HG03558 (cell line): ENCODE results near the gene GHRHR.
A peak's percentile ranks its signal among the peaks of the same experiment; 100 is the strongest.

Experiments used
- ATAC-seq: cut with Tn5 transposase; IDR thresholded peaks from one replicate; pipeline ENCODE4 v1.9.1; 2021; ENCODE audit warnings: moderate number of reproducible peaks; ENCODE audit not compliant: unreplicated experiment; ENCODE audit errors: extremely low read depth

Gene GHRHR

DNA sequence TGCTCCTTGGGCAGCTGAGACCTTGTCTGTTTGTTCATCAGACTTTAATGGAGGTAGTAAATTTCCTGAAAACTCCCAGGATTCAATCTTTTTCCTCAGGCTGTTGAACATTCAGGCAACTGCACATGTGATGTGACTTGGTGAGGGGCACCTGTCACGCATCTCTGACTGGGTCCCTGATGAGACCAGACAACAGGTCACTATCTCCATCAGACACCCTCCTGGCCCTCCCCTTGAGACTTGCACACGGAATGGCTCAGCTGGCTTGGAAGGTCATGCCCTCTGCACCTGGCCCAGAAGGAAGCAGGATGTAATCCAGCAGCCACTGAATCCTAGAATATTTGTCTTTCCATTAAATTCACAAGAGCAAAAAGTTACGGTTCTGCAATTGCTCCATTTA lies 36.2 kb upstream of the GHRHR start:
- no peak for ATAC-seq

DNA sequence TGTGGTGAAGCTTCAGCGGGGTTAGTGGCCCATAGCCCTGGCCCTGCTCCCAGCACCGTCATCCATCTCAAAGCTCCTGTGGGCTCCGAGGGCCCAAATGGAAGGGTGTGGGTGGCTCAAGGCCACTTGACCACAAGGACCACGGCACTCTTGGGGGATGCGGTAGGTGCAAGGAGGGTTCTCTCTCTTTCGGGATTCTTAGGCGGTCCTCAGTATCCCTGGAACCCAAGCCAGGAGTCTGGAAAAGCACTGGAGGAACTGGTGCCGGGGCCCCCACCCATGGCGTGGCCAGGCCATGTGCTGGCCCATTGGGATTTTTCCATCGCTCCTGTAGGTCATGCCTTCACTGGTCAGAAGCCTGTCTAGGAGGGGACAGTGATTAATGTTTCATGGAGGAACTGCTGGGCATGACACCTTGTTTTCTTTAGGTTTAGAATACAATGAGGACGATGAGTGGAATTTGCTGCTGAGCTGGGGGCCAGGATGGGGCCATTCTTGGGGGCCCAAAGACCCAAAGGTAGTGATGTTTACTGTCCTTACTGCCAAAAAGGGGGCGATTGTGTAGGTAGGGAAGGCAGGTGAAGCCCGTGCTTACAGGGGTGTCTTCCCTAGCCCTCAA lies 35.4 kb upstream of the GHRHR start:
- ATAC-seq = no peak

DNA sequence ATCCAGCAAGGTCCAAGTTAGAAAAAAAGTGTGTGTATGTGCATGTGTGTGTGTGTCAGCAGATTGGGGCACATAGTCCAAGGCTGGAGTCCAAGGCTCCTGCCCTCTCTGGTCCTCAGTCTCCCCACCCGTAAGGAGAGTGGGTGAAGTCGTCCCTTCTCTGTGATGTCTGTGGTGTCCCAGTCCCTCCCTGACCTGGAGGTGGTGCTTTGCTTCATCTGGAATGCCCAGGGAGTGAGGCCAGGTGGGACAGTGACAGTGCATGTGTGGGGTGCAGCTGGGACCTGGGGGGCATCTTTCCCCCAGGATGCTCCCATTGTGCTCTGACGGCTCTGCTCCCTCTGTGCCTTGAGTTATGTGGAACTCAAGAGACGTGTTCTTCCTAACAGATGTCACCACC lies 34.1 kb upstream of the GHRHR start:
- ATAC-seq = no peak

DNA sequence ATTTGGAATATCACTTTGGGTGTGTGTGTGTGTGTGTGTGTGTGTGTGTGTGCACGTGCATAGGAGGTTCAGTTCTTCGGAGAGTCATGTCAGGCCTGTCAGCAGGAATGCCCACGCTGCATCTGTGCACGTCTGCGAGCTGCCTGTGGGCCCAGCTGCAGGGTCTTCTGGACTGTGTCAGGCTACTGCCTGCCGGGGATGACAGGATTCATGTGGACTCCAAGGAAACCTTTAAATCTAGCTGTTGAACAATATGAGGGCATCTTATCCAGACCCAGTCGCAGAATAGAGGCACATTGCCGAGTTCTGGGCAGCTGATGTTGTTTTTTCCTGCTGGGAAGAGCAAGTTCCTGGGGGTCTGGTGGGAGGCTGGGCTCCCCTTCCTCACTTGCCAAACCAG lies 33.1 kb upstream of the GHRHR start:
- ATAC-seq = no peak

DNA sequence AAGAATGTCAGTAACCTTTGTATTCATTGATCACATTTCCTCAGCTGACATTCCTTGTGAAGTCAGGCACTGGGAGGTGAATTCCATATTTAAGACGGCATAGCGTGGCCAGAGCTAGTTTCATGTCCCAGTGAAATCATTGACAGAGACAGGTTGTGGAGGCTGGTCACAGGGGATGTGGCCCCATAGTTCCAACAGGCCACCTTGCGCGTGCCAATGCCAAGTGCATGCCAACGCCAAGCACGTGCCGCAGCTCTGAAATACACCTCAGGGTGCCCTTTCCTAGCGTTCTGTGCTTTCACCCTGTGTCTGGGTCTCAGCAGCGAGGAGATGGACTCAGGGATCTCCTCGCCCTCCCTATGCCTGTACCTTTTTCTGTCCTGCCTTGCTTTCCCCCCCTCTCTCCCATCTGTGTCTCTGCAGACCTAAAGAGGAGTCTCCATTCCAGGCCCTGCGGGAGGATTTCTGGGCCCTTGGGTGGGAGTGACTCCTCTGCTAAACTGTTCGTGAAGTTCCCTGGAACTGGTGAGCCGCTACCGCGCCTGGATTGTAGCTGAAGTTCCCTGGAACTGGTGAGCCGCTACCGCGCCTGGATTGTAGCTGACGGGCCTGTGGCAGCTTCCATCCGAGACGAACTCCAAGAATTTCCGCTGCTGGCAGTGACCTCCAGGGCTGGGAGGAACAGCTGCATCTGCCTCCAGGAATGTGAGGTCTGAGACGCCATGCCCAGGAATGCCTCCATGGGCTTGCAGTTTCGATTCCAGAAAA lies 32.4 kb upstream of the GHRHR start:
- ATAC-seq = no peak

DNA sequence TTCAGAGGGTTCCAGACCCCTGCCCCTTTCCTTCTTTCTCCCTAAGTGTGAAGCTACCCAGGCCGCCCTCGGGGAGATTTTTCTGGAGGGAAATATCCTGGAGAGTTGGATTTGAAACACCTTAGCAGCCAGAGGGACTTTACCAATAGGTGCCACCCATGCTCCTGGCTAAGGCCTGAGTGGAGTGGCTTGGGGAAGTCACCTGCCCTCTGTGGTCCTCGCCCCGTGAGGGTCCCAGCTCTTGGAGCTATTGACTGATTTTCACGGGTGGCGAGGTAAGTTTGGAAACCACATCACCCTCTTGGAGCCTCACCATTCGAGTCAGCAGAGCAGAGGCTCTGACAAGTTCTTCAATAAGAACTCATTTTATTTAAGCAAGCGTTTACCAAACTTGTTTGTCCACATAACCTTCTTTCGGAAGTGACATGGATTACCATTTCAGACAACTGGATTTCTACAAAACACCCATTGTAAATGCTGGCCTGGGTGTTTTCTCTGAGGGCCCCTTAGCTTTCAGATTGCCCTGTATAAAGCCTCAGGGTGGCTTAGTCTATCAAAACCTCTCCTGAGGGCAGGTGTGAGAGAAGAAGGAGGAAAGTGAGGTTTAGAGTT lies 31.7 kb upstream of the GHRHR start:
- ATAC-seq = no peak

DNA sequence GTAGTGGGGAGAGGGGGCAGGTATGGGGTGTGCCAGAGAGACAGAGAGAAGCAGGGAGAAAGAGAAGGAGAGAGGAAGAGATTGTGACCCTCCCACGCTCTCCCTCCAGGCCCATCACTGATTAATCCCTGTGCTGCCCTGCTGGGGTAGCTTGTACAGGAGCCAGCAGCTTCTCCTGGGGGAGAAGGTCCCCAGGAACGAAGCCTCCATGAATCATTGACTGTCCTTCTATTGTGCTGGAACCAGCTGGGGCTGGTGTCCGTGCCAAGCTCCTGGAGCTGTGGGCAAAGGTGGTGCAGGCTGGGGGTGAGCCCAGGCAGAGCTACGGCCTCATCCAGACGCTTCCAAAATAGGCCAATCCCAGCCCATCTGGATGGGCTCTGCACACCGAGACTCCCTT lies 31.2 kb upstream of the GHRHR start:
- no peak for ATAC-seq

DNA sequence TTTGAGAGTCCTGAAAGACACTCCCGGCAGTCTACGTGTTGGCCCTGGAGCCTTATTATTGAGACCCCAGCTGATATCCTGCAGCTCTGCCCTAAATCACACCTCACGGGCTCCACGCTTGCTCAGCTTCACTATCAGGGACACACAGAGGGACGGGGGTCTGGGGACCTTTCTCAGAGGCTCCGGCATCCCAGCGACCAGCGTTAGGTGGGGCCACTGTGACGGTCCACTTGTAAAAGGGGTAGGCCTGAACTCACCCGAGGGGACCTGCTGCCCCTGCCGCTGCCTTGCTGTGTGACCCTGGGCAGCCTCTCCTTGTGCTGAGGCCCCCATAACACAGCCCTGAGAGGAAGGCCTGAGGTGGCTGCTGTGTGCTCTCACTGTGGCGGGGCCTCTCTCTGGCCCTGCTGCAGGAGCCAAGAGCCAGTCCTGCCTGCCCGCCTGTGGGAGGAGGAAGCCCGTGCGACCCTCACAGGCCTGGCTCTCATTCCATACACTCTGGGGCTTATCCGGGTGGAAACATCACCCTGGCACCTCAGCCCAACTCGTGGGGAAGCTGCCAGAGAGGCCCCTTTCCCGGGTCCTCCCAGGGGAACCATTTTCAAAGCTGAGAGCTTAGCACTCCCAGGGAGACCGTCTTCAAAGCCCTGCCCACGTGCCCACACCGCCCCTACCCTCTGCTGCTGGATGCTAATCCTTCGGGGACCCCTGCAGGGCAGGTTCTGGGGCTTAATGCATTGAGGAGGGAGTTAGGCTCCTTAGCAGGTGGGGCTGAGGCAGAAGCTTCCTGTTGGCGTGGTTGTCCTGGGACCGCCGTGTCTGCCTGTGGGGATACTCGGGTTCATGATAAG lies 30.4 kb upstream of the GHRHR start:
- ATAC-seq = no peak

DNA sequence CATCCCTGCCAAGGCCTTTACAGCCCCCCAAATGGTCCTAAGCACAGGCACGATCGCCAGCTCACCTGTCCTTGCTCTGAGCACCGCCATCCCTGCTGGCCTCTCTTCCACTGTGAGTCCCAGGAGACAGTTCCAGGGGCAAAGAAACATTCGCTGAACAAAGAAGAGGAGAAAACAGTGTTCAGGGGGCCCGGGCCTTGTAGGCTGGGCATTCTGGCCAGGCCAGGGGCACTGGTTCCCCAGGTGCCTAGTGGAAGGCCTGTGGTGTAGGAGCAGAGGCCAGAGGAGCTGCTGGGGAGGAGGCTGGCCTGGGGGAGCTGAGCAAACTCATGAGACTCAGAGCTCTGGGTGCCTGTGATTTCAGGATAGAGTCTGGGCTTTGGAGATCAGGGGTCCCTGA lies 29.5 kb upstream of the GHRHR start:
- ATAC-seq = no peak

DNA sequence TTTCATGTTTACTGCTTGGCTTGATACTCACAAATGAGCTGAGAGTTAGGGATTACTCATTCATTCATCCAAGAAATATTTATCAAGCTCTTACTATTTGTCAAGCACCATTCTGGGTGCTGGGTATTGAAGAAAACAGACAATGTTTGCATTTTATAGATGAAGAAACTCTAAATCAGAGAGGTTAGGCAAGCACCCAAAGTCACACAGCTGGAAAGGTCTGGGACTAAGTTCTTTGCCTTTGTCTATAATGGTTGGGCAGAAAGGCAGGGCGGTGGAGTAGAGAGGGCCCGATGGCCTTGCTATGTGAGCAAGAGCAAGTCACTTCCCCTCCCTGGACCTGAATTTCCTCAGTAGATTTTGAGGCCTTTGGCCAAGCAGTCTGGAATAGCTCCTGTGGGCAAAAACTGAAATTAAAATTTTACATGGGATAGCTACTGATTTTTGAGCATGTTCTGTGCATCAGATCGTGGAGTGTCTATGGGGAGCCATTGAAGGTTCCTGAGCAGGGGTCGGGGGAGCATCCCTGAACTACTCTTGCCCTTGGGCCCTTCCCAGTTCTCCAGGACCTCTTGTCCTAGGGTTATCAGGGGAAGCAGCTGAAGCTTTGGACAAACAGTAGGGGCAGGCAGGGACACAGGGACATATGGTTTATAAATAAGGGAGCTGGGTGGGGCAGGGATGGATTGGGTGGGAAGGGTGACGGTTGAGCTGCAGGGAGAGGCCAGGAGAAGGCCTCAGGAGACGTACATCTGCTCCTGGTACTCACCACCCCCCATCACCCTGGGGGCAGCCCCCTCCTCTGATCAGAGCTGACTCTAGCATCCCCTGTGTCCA lies 28.8 kb upstream of the GHRHR start:
- ATAC-seq = no peak

DNA sequence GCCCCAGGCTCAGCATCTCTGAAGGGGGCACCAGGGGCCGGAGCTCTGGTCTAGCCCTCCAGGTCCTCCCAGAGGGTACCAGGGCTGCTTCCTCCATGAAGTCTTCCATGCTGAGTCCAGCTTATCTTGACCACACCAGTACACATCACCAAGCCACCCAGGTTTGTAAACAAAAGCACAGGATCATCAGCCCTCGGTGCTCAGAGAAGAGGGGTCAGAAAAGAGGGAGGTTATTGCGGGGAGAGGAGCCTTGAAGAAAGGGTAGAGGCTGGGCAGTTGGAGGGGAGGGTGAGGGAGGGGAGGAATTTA lies 28.2 kb upstream of the GHRHR start:
- no peak for ATAC-seq

DNA sequence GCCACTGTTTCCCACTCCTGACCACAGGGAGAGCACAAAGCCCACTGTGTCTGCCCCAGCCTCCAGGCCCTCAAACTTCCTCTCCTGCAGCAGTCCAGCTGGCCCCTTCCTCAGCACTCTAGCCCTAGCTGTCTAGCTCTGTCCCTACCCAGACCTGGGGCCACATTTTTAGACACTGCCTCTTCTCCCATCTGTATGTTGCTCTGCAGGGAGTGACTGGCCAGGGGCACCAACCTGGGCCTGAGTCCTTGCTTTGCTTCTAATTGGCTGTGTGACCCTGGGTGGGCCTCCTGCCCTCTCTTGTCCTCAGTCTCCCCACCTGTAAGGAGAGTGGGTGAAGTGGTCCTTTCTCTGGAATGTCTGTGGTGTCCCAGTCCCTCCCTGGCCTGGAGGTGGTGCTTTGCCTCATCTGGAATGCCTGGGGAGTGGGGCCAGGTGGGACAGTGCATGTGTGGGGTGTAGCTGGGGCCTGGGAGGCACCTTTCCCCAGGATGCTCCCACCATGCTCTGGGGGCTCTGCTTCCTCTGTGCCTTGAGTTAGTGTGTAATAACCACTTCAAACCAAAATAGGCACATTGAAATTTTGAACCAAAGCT lies 27.0 kb upstream of the GHRHR start:
- ATAC-seq = no peak

DNA sequence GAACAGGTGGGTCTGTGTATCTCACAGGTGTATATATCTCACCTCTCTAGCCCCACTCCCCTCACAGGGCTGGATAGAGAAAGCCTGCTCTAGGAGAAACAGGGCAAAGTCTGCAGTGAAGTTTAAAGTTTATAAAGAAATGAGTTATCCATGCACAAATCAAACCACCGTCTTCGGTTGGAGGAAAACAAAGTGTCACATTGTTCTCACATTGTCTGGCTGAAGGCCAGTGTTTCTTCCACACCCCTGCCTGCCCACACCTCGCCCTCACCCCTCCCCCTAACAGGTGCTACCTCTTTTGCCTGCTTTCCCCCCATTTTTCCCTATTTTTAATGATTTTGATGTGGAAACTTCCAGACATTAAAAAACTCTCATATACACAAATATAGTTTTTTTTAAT lies 26.3 kb upstream of the GHRHR start:
- no peak for ATAC-seq

DNA sequence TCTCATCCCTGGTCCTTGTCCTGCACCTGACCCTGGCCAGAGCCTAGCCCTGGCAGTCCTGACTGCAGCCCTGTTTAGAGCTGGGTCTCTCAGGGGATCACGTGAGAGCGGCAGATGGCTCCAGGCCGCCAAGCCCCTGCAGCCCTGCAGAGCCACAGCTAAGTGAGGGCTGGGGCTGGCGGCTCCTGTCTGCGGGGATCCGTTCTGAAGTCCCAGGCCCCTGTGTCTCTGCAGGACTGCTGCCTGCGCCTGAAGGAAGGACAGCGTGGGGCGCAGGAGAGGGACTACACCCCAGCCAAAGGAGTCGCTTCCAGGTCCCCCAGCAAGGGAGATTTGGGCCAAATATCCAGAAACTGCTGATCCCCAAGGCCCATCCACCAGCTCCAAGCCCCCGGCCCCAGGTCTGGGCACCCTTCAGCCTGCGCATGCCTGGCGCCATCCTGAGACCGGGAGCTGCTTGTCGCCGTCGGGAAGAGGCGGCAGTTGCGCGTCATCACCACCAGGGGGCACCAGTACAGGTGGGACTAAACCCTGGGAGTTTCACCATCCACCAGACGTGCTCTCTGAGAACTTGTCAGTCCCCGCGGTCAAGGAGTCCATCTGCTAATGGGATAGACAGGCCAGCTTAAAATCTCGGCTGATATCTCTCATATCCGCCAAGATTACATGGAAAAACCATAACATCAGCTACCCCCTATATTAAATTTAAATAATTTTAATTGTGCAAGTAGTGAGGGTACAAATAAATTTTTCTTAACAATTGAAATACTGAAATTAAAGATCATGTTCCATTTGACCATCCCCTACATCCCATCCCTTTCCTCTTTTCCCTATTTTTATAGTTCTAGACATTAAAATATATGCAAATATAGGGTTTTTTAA lies 25.1 kb upstream of the GHRHR start:
- peak; percentile 65 for ATAC-seq

DNA sequence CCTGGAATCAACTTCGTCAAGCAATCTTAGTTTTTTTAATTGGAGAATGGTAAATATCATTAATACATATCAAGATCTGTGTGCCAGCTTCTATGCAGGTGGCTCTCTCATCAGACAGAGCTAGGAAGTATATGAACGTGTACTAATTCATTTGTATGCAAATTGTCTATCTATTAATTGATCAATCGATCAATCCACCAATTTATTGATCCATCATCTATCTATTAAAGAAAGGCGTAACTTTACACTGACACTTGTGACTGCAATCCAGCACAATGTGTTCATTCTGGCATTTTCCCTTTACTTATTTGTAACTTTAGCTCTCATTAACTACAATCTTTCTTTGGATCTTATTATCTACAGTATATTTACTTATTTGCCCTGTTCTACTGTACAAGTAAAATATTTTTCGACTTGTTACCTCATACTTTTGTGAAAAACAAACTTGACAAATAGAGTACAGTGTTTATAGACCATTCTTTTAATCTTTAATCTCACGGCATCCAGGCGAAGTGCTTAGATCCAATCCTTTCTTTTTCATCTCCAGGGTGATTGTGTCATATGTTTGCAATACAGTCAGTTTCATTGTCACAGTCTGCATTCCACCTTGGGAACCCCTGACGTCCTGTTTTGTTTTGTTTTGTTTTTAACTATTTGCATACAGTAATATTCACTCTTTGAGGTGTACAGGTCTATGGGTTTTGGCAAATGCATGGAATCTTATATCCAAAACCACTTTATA lies 22.0 kb upstream of the GHRHR start:
- no peak for ATAC-seq

DNA sequence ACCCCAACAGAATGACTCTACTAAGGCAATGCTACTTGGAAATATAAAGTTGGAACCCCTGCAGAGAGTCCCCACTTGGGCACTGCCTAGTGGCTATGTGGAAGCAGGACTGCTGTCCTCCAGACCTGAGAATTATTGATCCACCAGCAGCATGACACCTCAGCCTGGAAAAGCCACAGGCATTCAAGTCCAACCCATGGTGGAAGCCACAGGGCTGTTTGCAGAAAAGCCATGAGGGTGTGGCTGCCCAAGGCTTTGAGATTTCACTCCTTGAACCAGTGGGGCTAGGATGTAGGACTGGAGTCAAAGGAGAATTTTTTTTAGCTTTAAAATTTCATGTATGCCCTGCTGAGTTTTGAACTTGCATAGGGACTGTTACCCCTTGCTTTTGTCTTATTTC lies 13.6 kb upstream of the GHRHR start:
- no peak for ATAC-seq

DNA sequence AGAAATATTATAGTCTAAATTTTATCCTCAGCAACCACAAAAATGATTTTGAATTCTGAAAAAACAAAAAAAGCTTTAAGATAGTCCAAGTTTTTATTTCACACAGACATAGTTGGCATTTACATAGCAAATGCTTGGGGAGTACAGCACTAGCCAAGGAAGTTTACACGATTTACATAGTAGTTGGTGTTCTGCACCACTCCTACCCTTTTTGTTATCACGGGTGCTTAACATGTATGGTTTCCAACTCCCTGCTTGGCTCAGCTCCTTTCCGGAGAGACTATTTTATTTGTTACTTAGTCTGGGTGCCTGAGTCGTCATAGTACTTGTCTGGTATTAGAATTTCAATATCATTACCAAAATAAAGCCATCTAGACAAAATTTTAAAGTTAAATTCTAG lies 8.8 kb upstream of the GHRHR start:
- no peak for ATAC-seq

DNA sequence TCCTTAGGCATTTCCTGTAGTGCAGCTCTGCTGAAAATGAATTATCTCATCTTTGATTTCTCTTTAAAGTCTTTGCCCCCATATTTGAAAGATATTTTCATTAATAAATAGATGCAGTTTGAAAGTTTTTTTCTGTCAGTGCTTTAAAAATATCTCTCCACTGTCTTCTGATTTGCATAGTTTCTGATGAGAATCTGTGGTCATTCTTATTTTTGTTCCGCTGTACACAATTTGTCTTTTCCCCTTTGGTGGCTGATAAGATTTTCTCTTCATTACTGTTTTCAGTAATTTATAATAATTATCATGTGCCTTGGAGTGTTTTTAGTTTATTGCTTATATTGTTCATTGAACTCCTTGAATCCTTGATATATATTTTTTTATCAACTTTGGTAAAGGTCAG lies 7.0 kb upstream of the GHRHR start:
- no peak for ATAC-seq
